IPS-15b (cell line): ENCODE results near the gene PRDM16.

Experiments used
- H3K27me3 ChIP-seq: one replicate; pipeline ENCODE4 v1.6.1; 2013; ENCODE audit warnings: low read length; ENCODE audit not compliant: control insufficient read depth, insufficient read depth
- H3K36me3 ChIP-seq: one replicate; pipeline ENCODE4 v1.6.1; 2013; ENCODE audit warnings: low read length; ENCODE audit not compliant: control insufficient read depth, insufficient read depth
- H3K4me1 ChIP-seq: one replicate; pipeline ENCODE4 v1.6.1; 2013; ENCODE audit warnings: mild to moderate bottlenecking, low read length; ENCODE audit not compliant: control insufficient read depth, insufficient read depth
- H3K4me3 ChIP-seq: one replicate; pipeline ENCODE4 v1.5.1; 2013; ENCODE audit warnings: low read depth, low read length
- H3K9ac ChIP-seq: one replicate; pipeline ENCODE4 v1.6.1; 2013; ENCODE audit warnings: low read depth, mild to moderate bottlenecking, low read length
- H3K9me3 ChIP-seq: one replicate; pipeline ENCODE4 v1.6.1; 2013; ENCODE audit warnings: mild to moderate bottlenecking, low read length; ENCODE audit not compliant: control insufficient read depth, insufficient read depth

PRDM16 gene

GRCh38 chr1:3211582-3212375, 142.8 kb downstream of the PRDM16 start:
- H3K9ac ChIP-seq = no peak overlapping the region
- no peaks in the 10 kb centered on the region for H3K27me3 ChIP-seq
- H3K4me3 ChIP-seq = no peak overlapping the region
- H3K4me1 ChIP-seq = no peaks in the 10 kb centered on the region
- H3K9me3 ChIP-seq = no peaks in the 10 kb centered on the region
- no peaks in the 10 kb centered on the region for H3K36me3 ChIP-seq

GRCh38 chr1:3212453-3213355, 143.7 kb downstream of the PRDM16 start:
- no peaks in the 10 kb centered on the region for H3K36me3 ChIP-seq
- no peak overlapping the region for H3K4me3 ChIP-seq
- H3K9me3 ChIP-seq = no peaks in the 10 kb centered on the region
- H3K27me3 ChIP-seq = no peaks in the 10 kb centered on the region
- no peaks in the 10 kb centered on the region for H3K4me1 ChIP-seq
- no peak overlapping the region for H3K9ac ChIP-seq

GRCh38 chr1:3213730-3214129, 144.7 kb downstream of the PRDM16 start:
- no peaks in the 10 kb centered on the region for H3K27me3 ChIP-seq

GRCh38 chr1:3215198-3216014, 146.4 kb downstream of the PRDM16 start:
- Histone ChIP-seq H3K27me3 (no peaks in the 10 kb centered on the region), H3K4me3 (no peak overlapping the region), H3K36me3 (no peaks in the 10 kb centered on the region), H3K9ac (no peak overlapping the region), H3K9me3 (no peaks in the 10 kb centered on the region), H3K4me1 (no peaks in the 10 kb centered on the region)

More at GRCh38 chr1:3213730-3214129, 144.7 kb downstream of the PRDM16 start:
- Histone ChIP-seq H3K9me3 (no peaks in the 10 kb centered on the region), H3K4me1 (no peaks in the 10 kb centered on the region), H3K4me3 (no peak overlapping the region), H3K9ac (no peak overlapping the region), H3K36me3 (no peaks in the 10 kb centered on the region)

GRCh38 chr1:3216015-3216391, 147.0 kb downstream of the PRDM16 start:
- no peak overlapping the region for H3K9ac ChIP-seq
- no peaks in the 10 kb centered on the region for H3K36me3 ChIP-seq
- no peaks in the 10 kb centered on the region for H3K27me3 ChIP-seq
- H3K9me3 ChIP-seq = no peaks in the 10 kb centered on the region
- H3K4me1 ChIP-seq = no peaks in the 10 kb centered on the region
- no peak overlapping the region for H3K4me3 ChIP-seq

GRCh38 chr1:3217181-3217641, 148.2 kb downstream of the PRDM16 start:
- H3K27me3 ChIP-seq = no peaks in the 10 kb centered on the region
- no peak overlapping the region for H3K9ac ChIP-seq
- H3K36me3 ChIP-seq = no peaks in the 10 kb centered on the region
- H3K9me3 ChIP-seq = no peaks in the 10 kb centered on the region
- no peaks in the 10 kb centered on the region for H3K4me1 ChIP-seq
- no peak overlapping the region for H3K4me3 ChIP-seq

- Histone ChIP-seq H3K27me3 (no peaks in the 10 kb centered on the region), H3K36me3 (no peaks in the 10 kb centered on the region), H3K4me1 (no peaks in the 10 kb centered on the region), H3K9me3 (no peaks in the 10 kb centered on the region), H3K9ac (no peak overlapping the region), H3K4me3 (no peak overlapping the region)
Measured at GRCh38 chr1:3217979-3218679, 149.1 kb downstream of the PRDM16 start.

GRCh38 chr1:3219005-3219790, 150.2 kb downstream of the PRDM16 start:
- no peaks in the 10 kb centered on the region for H3K27me3 ChIP-seq
- H3K36me3 ChIP-seq = no peaks in the 10 kb centered on the region
- H3K9me3 ChIP-seq = no peaks in the 10 kb centered on the region
- no peak overlapping the region for H3K4me3 ChIP-seq
- no peak overlapping the region for H3K9ac ChIP-seq
- no peaks in the 10 kb centered on the region for H3K4me1 ChIP-seq

GRCh38 chr1:3219791-3220467, 150.9 kb downstream of the PRDM16 start:
- H3K27me3 ChIP-seq = no peaks in the 10 kb centered on the region
- H3K4me3 ChIP-seq = no peak overlapping the region
- H3K9ac ChIP-seq = no peak overlapping the region
- H3K4me1 ChIP-seq = no peaks in the 10 kb centered on the region
- no peaks in the 10 kb centered on the region for H3K9me3 ChIP-seq
- H3K36me3 ChIP-seq = no peaks in the 10 kb centered on the region
